A549 treated with dexamethasone at 1 μM for 4 hours (cell line): ENCODE data around the gene HNRNPA1L2. TPM values are rescaled to one million over a fixed set of nuclear protein-coding genes. Genes with fewer than 3 reads are reported as not detected.

Source experiments
- total RNA-seq: library from RNA; stranded (reverse); fragments of 200-300 nt; extraction: Qiagen RNA extraction; gene quantifications from 5 replicates; pipeline ENCODE4 v1.2.3, GENCODE V29; 2022

Gene HNRNPA1L2
- 4.8 to 8.4 TPM (median 6.1 TPM) in 5 replicates for total RNA-seq

GRCh38 chr13:52642131-52642530, at the start of gene HNRNPA1L2:
HNRNPA1L2 (plus strand) TSS chr13:52642431; CDS start chr13:52642493, 62 bp downstream.

DNA sequence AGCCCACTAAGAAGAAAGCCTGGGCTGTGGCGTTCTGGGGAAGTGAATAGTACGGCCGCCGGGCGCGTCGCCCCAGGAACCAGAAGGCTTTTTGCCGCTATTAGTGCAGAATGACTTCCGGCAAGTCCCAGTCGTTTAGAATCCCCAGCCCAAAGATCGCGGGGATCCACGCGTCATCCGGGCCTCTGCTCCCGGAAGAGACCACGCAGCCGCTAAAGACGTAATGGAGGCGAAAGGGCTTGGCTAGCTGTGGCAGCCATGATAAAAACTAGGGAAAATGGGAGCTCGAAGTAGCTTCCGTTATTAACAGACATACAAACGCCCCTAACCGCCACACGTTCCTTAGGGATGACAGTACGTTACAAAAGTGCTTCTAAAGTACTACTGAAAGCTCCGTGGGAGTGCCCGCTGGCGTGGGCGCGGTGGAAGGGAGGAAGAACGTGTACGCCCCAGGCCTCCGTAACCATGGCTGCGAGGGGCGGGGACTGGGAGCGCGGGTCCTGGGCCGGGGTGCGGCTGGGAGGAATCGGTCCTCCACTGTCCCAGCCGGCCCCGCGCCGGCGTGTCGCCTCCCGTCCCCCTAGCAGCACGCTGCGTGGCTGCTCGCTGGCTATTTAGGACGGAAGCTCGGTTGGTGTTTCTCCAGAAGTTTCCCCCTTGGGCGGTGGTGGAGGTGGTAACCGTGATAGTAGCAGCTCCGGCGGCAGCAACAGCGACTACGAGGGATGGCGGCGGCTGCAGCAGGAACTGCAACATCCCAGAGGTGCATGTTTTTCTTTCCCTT, 10.2 kb downstream of the HNRNPA1L2 start, which contains the start of gene SUGT1:
Gene SUGT1 (plus strand): TSS at position 641 of the 784 bp plus-strand sequence. CDS start 85 bp downstream, at position 726.

Other genes starting within 250 kb of the HNRNPA1L2 start
- 5.0 to 6.5 TPM (median 5.3 TPM) in 5 replicates for gene THSD1, start 236.3 kb upstream of the HNRNPA1L2 start, total RNA-seq
- gene VPS36, start 191.8 kb upstream of the HNRNPA1L2 start, total RNA-seq: 11.2 to 14.2 TPM (median 13.5 TPM) in 5 replicates
- gene CKAP2, start 187.0 kb upstream of the HNRNPA1L2 start, total RNA-seq: 28.6 to 36.4 TPM (median 31.7 TPM) in 5 replicates
- gene SUGT1, start 10.4 kb downstream of the HNRNPA1L2 start, total RNA-seq: 38.0 to 45.1 TPM (median 42.2 TPM) in 5 replicates
- gene CNMD, start 97.4 kb downstream of the HNRNPA1L2 start, total RNA-seq: not detected in 5 replicates
- gene PCDH8, start 206.2 kb downstream of the HNRNPA1L2 start, total RNA-seq: not detected in 5 replicates